Measurements from ENCODE around the gene LNX1. TPM values are rescaled to one million over a fixed set of nuclear protein-coding genes. Genes with fewer than 3 reads are reported as not detected.

Gene LNX1
- 10 to 100 TPM; 16.9 to 22.4 (median 18.7) TPM for polyA plus RNA-seq (ENCODE audit: insufficient read length in 4 of 4)

DNA sequence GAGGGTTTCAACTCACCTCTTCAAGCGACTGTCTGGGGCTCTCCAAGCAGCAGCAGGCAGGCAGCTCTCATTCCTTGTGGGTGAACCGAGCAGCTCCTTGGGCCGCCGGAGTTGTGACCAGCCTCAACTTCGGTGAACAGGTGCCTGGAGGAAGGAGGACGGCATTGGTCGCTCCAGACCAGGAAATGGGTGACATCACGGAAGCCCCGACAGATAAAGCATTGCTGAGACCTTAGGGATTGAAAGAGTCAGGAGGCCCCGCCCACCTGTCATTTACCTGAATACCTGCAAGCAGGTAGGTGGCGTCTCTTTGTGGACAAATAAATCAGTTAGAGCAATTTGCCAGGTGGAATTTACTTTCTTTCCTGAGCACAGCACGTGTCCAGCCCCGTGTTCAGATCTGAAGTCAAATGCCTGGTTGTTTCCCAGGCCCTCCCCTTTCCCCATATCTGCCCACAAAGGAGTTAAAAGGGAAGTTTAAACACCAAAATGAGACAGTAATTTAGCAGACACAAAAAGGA, at the start of gene LNX1:
Gene LNX1, minus strand, starts transcription at position 115 of the 521 bp plus-strand sequence. CDS start 17,484 bp downstream, outside the sequence.
- DNase-seq (ENCODE audit: low read depth in 4 of 4, low spot score in 3 of 4) = no peak

GRCh38 chr4:53640576-53641453, 49.5 kb upstream of the LNX1 start:
- no peak for DNase-seq (ENCODE audit: low read depth in 4 of 4, low spot score in 3 of 4)

DNA sequence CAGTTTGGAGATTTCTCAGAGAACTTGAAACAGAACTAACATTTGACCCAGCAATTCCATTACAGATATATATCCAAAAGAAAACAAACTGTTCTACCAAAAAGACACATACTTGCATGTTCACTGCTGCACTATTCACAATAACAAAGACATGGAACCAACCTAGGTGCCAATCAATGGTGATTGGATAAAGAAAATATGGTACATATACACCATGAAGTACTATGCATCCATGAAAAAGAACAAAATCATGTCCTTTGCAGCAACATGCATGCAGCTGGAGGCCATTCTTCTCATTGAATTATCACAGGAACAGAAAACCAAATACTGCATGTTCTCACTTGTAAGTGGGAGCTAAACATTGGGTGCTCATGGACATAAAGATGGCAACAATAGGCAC, 47.6 kb upstream of the LNX1 start:
- DNase-seq (ENCODE audit: low read depth in 4 of 4, low spot score in 3 of 4) = no peak

DNA sequence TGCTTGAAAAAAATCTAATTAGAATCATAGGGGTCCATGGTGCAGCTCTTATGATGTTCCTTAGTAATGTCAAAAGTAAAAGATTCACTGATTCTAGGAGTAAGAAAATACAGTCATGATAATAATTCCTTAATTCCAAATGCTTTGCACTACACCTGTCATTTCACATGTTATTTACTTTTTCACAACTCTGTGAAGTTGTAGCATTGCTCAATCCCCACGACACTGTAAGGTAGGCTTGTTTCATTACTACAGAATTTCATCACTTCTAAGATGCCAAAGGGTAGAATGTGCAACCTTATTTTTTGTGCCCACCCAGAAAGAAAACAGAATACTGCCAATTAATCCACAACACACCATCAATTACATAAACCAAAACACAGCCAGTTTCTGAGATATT, 46.1 kb upstream of the LNX1 start:
- DNase-seq (ENCODE audit: low read depth in 4 of 4, low spot score in 3 of 4) = no peak

GRCh38 chr4:53635697-53636483, 44.6 kb upstream of the LNX1 start:
- no peak for DNase-seq (ENCODE audit: low read depth in 4 of 4, low spot score in 3 of 4)

GRCh38 chr4:53633608-53634007, 42.3 kb upstream of the LNX1 start:
- no peak for DNase-seq (ENCODE audit: low read depth in 4 of 4, low spot score in 3 of 4)

DNA sequence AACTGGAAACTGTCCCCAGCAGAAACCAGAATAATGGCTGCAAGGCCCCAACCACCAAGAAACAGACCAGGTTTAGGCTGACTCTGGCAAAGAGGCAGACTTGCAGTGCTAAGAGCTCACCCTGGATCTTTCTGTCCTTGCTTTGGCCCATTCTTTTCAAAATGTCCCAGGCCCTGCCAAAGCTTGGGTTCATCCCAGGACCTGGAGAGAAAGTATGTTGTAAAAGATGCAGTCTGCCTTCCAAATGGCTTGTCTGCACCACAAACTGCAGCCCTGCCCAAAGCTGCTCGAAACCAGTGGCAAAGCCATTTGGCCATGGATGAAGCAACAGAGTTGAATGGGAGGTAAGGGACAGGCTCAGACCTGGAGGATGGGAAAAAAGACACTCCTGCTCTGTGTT, 38.0 kb upstream of the LNX1 start:
- DNase-seq (ENCODE audit: low read depth in 4 of 4, low spot score in 3 of 4) = no peak

- no peak for DNase-seq (ENCODE audit: low read depth in 4 of 4, low spot score in 3 of 4)
Observed at GRCh38 chr4:53626491-53626890, 35.2 kb upstream of the LNX1 start.

GRCh38 chr4:53625888-53626287, 34.6 kb upstream of the LNX1 start:
- DNase-seq (ENCODE audit: low read depth in 4 of 4, low spot score in 3 of 4) = no peak

- no peak for DNase-seq (ENCODE audit: low read depth in 4 of 4, low spot score in 3 of 4)
Observed at GRCh38 chr4:53622739-53623151, 31.5 kb upstream of the LNX1 start.

GRCh38 chr4:53620956-53621355, 29.7 kb upstream of the LNX1 start:
- DNase-seq (ENCODE audit: low read depth in 4 of 4, low spot score in 3 of 4) = no peak

GRCh38 chr4:53619431-53619830, 28.1 kb upstream of the LNX1 start:
- no peak for DNase-seq (ENCODE audit: low read depth in 4 of 4, low spot score in 3 of 4)

GRCh38 chr4:53618321-53618720, 27.0 kb upstream of the LNX1 start:
- DNase-seq (ENCODE audit: low read depth in 4 of 4, low spot score in 3 of 4) = no peak

DNA sequence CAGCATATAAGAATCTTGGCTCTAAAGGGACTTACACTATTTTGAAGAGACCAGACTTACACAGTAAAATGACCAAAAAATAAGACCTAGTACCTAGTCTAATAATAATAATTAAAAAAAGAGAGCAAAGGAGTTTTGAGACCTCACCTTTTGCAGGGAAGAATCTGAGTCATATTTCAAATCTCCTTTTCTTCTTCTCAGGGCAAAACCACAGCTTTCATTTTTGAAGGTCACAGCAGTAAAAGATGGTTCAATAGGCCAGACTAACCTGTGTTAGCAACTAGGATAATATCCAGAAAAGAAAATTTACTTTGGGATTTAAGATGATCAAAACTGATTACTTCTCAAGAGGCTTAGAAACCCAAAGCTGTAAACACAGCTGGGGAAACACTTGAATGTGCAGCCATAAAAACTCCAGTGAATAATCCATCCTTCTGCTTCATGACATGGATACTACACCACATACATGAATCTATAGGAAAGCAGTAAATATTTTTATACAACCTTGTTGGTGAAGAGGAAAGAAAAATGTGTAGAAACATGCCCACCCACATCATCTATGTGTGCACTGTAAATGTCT, 25.9 kb upstream of the LNX1 start:
- DNase-seq (ENCODE audit: low read depth in 4 of 4, low spot score in 3 of 4) = no peak

- no peak for DNase-seq (ENCODE audit: low read depth in 4 of 4, low spot score in 3 of 4)
Observed at GRCh38 chr4:53616219-53616618, 24.9 kb upstream of the LNX1 start.

- no peak for DNase-seq (ENCODE audit: low read depth in 4 of 4, low spot score in 3 of 4)
Observed at GRCh38 chr4:53614591-53614990, 23.3 kb upstream of the LNX1 start.

GRCh38 chr4:53613428-53613827, 22.1 kb upstream of the LNX1 start:
- DNase-seq (ENCODE audit: low read depth in 4 of 4, low spot score in 3 of 4) = no peak

- DNase-seq (ENCODE audit: low read depth in 4 of 4, low spot score in 3 of 4) = no peak
Observed at GRCh38 chr4:53608649-53609048, 17.4 kb upstream of the LNX1 start.

GRCh38 chr4:53608242-53608641, 17.0 kb upstream of the LNX1 start:
- DNase-seq (ENCODE audit: low read depth in 4 of 4, low spot score in 3 of 4) = no peak

DNA sequence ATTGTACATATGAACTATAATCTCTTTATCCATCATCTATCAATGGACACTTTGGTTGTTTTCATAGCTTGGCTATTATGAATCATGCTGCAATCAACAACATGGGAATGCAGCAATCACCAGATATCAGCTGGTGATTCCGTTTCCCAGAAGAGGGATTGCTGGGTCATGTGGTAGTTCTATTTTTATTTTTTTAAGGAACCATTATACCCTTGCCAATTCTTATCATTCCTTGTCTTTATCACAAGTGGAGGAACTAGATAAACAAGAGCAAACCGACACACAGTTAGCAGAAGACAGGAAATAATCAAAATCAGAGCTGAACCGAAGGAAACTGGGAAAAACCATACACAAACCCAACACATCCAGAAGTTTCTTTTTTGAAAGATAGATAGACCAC, 14.5 kb upstream of the LNX1 start:
- no peak for DNase-seq (ENCODE audit: low read depth in 4 of 4, low spot score in 3 of 4)

DNA sequence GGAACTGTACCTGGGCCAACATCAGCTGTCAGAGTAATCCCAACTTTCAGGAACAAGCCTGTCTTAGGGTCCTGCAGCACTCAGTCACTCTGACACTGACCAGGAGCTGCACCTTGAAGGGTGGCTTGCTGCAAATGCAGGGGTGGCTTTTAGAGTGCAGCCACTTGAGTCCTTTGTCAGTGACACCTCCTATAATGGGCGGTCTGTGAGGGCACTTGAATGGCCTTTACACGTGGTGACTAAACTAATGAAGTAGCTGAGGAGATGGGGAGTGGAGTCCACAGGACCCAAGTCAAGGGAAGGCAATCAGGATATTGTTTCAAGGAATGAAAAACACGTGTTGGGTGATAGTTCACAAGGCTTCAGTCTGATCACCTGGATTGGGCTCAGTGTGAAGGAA, 11.1 kb upstream of the LNX1 start:
- DNase-seq (ENCODE audit: low read depth in 4 of 4, low spot score in 3 of 4) = no peak

All from right renal pelvis (tissue), 4 donors.